ENCODE results near the gene TIMM10.
A peak's percentile ranks its signal among the peaks of the same experiment; 100 is the strongest.
"Not testable (repeated sequence)": the region's sequence is repeated elsewhere in the genome, so short reads cannot be mapped to it uniquely, and the experiment has no call there.

The TIMM10 gene

GRCh38 chr11:57541169-57541568 lies 10.6 kb upstream of the TIMM10 start:
- no peak for DNase-seq (ENCODE audit: low read depth)

GRCh38 chr11:57539342-57539741 lies 8.8 kb upstream of the TIMM10 start:
- DNase-seq (ENCODE audit: low read depth), result no peak

- DNase-seq (ENCODE audit: low read depth), result no peak
These were observed 6.5 kb upstream of the TIMM10 start, which contains the start of gene SMTNL1 for GRCh38 chr11:57536947-57537619. SMTNL1 (plus strand) TSS chr11:57537595; CDS start chr11:57542643, 5,048 bp downstream.

- DNase-seq (ENCODE audit: low read depth), result not testable (repeated sequence)
These were observed 3.9 kb upstream of the TIMM10 start for GRCh38 chr11:57534449-57534848.

GRCh38 chr11:57530215-57530595 lies 349 bp downstream of the TIMM10 start:
- DNase-seq (ENCODE audit: low read depth), result no peak

- no peak for DNase-seq (ENCODE audit: low read depth)
These were observed 1.5 kb downstream of the TIMM10 start for GRCh38 chr11:57529012-57529411.

- DNase-seq (ENCODE audit: low read depth), result peak; percentile 52
These were observed 3.4 kb downstream of the TIMM10 start for GRCh38 chr11:57527056-57527631.

- no peak for DNase-seq (ENCODE audit: low read depth)
These were observed 7.1 kb downstream of the TIMM10 start for GRCh38 chr11:57523419-57523818.

- DNase-seq (ENCODE audit: low read depth), result no peak
These were observed 9.4 kb downstream of the TIMM10 start for GRCh38 chr11:57521116-57521515.

GRCh38 chr11:57516061-57516443 lies 14.5 kb downstream of the TIMM10 start:
- DNase-seq (ENCODE audit: low read depth), result no peak

- DNase-seq (ENCODE audit: low read depth), result peak; percentile 68
These were observed 15.1 kb downstream of the TIMM10 start, which contains the start of gene SLC43A1 for GRCh38 chr11:57515332-57516060. SLC43A1 (minus strand) TSS chr11:57515702; CDS start chr11:57514111, 1,591 bp downstream.

- peak; percentile 36 for DNase-seq (ENCODE audit: low read depth)
These were observed 15.8 kb downstream of the TIMM10 start for GRCh38 chr11:57514538-57515331.

- DNase-seq (ENCODE audit: low read depth), result peak; percentile 38
These were observed 16.5 kb downstream of the TIMM10 start for GRCh38 chr11:57513911-57514537.

- no peak for DNase-seq (ENCODE audit: low read depth)
These were observed 17.1 kb downstream of the TIMM10 start for GRCh38 chr11:57513452-57513795.

- DNase-seq (ENCODE audit: low read depth), result no peak
These were observed 17.7 kb downstream of the TIMM10 start for GRCh38 chr11:57512646-57513451.

GRCh38 chr11:57511741-57512430 lies 18.7 kb downstream of the TIMM10 start:
- no peak for DNase-seq (ENCODE audit: low read depth)

- no peak for DNase-seq (ENCODE audit: low read depth)
These were observed 22.0 kb downstream of the TIMM10 start for GRCh38 chr11:57508341-57509170.

GRCh38 chr11:57506522-57506921 lies 24.0 kb downstream of the TIMM10 start:
- no peak for DNase-seq (ENCODE audit: low read depth)

GRCh38 chr11:57504511-57504910 lies 26.0 kb downstream of the TIMM10 start:
- no peak for DNase-seq (ENCODE audit: low read depth)

GRCh38 chr11:57502870-57503269 lies 27.7 kb downstream of the TIMM10 start:
- DNase-seq (ENCODE audit: low read depth), result no peak

Data from iris pigment epithelial cell (primary cell).